ENCODE data around the gene CCDC82.
A peak's percentile ranks its signal among the peaks of the same experiment; 100 is the strongest.

The CCDC82 gene

GRCh38 chr11:96342014-96342960 is 47.4 kb downstream of the CCDC82 start:
- no peak for DNase-seq (ENCODE audit: low read depth)
- TF ChIP-seq, protein P1, sequence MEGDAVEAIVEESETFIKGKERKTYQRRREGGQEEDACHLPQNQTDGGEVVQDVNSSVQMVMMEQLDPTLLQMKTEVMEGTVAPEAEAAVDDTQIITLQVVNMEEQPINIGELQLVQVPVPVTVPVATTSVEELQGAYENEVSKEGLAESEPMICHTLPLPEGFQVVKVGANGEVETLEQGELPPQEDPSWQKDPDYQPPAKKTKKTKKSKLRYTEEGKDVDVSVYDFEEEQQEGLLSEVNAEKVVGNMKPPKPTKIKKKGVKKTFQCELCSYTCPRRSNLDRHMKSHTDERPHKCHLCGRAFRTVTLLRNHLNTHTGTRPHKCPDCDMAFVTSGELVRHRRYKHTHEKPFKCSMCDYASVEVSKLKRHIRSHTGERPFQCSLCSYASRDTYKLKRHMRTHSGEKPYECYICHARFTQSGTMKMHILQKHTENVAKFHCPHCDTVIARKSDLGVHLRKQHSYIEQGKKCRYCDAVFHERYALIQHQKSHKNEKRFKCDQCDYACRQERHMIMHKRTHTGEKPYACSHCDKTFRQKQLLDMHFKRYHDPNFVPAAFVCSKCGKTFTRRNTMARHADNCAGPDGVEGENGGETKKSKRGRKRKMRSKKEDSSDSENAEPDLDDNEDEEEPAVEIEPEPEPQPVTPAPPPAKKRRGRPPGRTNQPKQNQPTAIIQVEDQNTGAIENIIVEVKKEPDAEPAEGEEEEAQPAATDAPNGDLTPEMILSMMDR (IDR thresholded peaks at IDR 0.05; ENCODE audit: insufficient read depth, low read depth, low read length, missing control alignments), result no peak
- H3K4me3 ChIP-seq (ENCODE audit: low read length), result peak overlapping the region; percentile 93

DNA sequence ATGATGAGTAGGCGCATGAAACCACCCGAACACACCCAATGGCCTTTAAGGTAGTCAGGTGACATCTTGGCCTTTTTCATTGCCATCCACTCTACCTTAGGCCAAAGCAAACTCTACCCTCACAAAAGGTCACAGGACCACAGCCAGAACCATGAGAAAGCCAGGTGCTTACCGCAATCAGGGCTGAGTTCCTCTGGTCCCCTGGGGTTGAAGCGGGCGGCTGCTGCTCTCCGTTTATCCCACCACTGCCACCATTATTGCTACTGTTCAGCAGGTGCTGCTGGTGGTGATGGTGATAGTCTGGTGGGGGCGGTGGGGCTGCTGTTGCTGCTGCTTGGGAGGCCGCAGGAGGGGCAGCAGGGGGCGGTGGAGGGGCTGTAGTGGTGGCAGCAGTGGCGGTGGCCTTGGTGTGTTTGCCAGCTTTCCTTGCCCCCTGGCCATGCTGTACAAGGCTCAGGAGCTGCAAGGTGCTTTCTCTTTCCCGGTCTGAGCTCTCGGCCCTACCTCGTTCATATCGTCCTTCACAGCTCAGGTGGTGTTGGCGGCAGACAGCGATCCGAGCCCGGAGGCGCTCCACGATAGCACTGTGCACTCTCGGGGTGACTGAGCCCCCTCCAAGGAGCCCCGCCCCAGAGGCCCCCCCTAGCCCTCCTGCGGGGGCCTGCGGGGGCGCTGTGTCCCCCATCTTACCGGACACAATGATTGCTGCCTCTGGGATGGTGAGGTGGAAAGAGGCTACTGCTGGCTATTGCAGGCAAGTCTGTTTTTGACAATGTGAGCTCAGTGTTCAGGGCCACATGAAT is 48.3 kb downstream of the CCDC82 start:
- TF ChIP-seq, protein P1 (IDR thresholded peaks at IDR 0.05; ENCODE audit: insufficient read depth, low read depth, low read length, missing control alignments), result peak; percentile 27
- peak overlapping the region; percentile 93 for H3K4me3 ChIP-seq (ENCODE audit: low read length)
- peak; percentile 39 for DNase-seq (ENCODE audit: low read depth)

DNA sequence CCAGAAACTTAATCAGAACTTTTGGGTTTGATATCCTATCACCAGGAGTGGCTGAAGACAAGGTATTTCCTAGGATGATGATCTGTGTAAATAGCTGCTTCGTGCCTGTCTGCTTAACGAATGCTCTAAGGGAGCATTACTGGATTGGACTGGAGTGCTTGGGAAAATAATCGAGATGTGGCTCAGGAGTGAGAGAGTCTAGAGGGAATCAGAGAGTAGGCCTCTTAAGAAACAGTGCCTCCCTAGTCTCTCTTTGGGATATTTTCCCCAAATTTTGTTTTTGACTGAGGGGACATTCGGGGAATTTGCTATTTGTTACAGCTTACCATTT is 49.2 kb downstream of the CCDC82 start:
- no peak for DNase-seq (ENCODE audit: low read depth)
- H3K4me3 ChIP-seq (ENCODE audit: low read length), result peak overlapping the region; percentile 93
- TF ChIP-seq, protein P1 (IDR thresholded peaks at IDR 0.05; ENCODE audit: insufficient read depth, low read depth, low read length, missing control alignments), result no peak

DNA sequence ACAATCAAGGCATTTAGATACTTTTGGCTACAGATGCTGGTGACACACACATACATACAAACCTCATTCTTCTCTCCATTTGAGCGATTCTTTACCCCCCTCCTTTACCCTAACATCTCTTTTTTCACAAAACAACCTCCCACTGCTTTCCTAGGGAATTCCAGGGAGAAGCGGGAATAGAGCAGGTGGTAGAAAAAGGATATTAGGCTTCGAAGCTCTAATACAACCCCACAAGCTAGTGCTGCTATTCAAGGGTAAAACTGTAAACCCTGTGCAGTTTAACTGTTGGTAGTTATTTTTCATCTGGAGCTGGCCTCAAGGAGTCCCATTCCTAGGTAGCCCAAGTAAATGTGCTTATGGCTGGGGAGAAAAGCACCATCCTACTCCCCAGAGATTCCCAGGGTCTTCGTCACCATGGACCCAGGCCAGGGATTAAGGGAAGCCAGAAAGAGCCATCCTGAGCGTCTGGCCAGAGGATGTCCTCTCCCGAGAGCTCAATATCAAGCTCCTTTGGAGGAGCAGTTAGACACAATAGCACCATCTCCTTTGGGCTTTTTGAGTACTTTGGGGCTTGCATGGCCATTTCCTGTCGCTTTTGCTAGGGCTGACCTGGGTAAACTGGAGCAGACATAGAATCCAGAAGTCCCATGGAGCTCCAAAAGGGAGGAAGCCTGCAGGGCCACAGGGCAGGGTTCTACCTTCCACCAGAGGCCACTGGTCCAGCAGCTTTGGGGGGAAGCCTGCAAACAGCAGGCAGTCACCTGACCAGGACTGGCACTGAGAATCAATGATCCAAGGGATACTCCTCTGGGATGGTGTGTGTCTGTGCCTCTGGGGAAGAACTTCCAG is 49.8 kb downstream of the CCDC82 start:
- TF ChIP-seq, protein P1 (IDR thresholded peaks at IDR 0.05; ENCODE audit: insufficient read depth, low read depth, low read length, missing control alignments), result no peak
- peak overlapping the region; percentile 93 for H3K4me3 ChIP-seq (ENCODE audit: low read length)
- no peak for DNase-seq (ENCODE audit: low read depth)

- peak overlapping the region; percentile 93 for H3K4me3 ChIP-seq (ENCODE audit: low read length)
- peak; percentile 87 for DNase-seq (ENCODE audit: low read depth)
- TF ChIP-seq, protein P1 (IDR thresholded peaks at IDR 0.05; ENCODE audit: insufficient read depth, low read depth, low read length, missing control alignments), result peak; percentile 6
Observed at GRCh38 chr11:96338910-96339705, 50.6 kb downstream of the CCDC82 start.
